OCI-M2 (cell line): Measurements from ENCODE around the gene PROM1.

Source experiments
- DNase-seq: peaks from one replicate; lab custom pipeline; 2025; ENCODE audit not compliant: unreplicated experiment; lab: John Stamatoyannopoulos, UW

PROM1 gene

GRCh38 chr4:16066586-16067128 lies 17.2 kb downstream of the PROM1 start:
- no peak for DNase-seq

GRCh38 chr4:16065066-16065465 lies 18.8 kb downstream of the PROM1 start:
- no peak for DNase-seq

GRCh38 chr4:16062601-16063000 lies 21.2 kb downstream of the PROM1 start:
- no peak for DNase-seq

GRCh38 chr4:16056681-16057385 lies 27.0 kb downstream of the PROM1 start:
- no peak for DNase-seq

GRCh38 chr4:16055873-16056272 lies 27.9 kb downstream of the PROM1 start:
- DNase-seq: no peak

- no peak for DNase-seq
Observed at GRCh38 chr4:16055471-16055870, 28.4 kb downstream of the PROM1 start.

- no peak for DNase-seq
Observed at GRCh38 chr4:16052939-16053338, 30.9 kb downstream of the PROM1 start.

- no peak for DNase-seq
Observed at GRCh38 chr4:16051980-16052379, 31.8 kb downstream of the PROM1 start.

- no peak for DNase-seq
Observed at GRCh38 chr4:16051132-16051531, 32.7 kb downstream of the PROM1 start.

GRCh38 chr4:16050669-16051068 lies 33.2 kb downstream of the PROM1 start:
- DNase-seq: no peak

- DNase-seq: no peak
Observed at GRCh38 chr4:16048619-16049419, 35.0 kb downstream of the PROM1 start.

- DNase-seq: no peak
Observed at GRCh38 chr4:16045687-16046086, 38.1 kb downstream of the PROM1 start.

- no peak for DNase-seq
Observed at GRCh38 chr4:16043642-16044498, 40.0 kb downstream of the PROM1 start.

- no peak for DNase-seq
Observed at GRCh38 chr4:16039139-16039538, 44.7 kb downstream of the PROM1 start.

GRCh38 chr4:16037901-16038300 lies 45.9 kb downstream of the PROM1 start:
- DNase-seq: no peak

- DNase-seq: no peak
Observed at GRCh38 chr4:16035843-16036242, 48.0 kb downstream of the PROM1 start.

GRCh38 chr4:16034010-16034748 lies 49.6 kb downstream of the PROM1 start:
- no peak for DNase-seq

GRCh38 chr4:16032396-16032770 lies 51.4 kb downstream of the PROM1 start:
- DNase-seq: no peak

GRCh38 chr4:16031546-16032395 lies 52.1 kb downstream of the PROM1 start:
- DNase-seq: no peak

GRCh38 chr4:16029886-16030285 lies 53.9 kb downstream of the PROM1 start:
- DNase-seq: no peak
